ENCODE results near the gene COBLL1.
"Not testable (repeated sequence)": the region's sequence is repeated elsewhere in the genome, so short reads cannot be mapped to it uniquely, and the experiment has no call there.

COBLL1 gene, protein sequence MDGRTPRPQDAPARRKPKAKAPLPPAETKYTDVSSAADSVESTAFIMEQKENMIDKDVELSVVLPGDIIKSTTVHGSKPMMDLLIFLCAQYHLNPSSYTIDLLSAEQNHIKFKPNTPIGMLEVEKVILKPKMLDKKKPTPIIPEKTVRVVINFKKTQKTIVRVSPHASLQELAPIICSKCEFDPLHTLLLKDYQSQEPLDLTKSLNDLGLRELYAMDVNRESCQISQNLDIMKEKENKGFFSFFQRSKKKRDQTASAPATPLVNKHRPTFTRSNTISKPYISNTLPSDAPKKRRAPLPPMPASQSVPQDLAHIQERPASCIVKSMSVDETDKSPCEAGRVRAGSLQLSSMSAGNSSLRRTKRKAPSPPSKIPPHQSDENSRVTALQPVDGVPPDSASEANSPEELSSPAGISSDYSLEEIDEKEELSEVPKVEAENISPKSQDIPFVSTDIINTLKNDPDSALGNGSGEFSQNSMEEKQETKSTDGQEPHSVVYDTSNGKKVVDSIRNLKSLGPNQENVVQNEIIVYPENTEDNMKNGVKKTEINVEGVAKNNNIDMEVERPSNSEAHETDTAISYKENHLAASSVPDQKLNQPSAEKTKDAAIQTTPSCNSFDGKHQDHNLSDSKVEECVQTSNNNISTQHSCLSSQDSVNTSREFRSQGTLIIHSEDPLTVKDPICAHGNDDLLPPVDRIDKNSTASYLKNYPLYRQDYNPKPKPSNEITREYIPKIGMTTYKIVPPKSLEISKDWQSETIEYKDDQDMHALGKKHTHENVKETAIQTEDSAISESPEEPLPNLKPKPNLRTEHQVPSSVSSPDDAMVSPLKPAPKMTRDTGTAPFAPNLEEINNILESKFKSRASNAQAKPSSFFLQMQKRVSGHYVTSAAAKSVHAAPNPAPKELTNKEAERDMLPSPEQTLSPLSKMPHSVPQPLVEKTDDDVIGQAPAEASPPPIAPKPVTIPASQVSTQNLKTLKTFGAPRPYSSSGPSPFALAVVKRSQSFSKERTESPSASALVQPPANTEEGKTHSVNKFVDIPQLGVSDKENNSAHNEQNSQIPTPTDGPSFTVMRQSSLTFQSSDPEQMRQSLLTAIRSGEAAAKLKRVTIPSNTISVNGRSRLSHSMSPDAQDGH

DNA sequence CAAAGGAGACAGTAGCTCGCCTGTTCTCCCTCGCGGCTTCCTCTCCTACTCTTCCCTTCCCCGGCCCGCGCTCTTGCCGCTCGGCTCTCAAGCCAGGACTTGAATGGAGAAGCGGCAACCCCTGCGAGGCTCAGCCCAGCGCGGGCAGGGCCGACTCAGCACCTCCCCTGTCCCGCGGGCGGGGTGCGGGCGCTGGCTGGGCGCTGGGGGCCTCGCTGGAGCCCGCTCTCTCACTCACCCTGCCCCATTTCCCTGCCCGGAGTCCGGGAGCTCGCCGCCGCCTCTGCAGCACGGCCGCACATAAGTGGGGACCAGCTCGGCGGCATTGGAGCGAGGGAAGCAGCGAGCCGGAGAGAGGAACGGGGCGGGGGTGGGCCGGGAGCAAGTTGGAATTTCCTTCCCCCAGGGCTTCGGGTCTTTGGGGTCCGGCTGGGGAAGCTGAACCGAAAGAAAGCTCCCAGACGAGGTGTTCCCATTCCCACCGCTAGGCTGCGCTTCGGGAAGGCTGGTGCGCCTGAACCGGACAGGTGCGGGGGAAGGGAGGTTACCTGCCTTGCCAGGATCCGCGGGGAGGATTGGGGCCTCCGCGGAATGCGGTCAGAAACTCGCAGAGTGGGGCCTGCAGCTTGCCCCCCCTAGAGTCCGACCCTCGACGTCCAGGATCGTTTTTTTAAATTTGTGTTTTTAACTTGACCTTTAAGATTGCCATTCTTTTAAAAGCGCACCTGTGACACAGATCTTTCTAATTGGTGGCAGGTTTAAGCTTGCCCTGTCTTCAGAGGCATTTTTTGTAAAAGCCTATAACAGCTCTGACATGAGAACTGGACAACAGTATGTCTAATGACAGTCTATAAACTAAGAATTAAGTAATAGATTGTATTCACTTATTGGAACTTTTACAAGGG lies at the start of gene COBLL1:
COBLL1 (minus strand) TSS at position 105 of the 905 bp plus-strand sequence. CDS start 627 bp downstream, outside the sequence.
- peak; percentile 91 for DNase-seq

DNA sequence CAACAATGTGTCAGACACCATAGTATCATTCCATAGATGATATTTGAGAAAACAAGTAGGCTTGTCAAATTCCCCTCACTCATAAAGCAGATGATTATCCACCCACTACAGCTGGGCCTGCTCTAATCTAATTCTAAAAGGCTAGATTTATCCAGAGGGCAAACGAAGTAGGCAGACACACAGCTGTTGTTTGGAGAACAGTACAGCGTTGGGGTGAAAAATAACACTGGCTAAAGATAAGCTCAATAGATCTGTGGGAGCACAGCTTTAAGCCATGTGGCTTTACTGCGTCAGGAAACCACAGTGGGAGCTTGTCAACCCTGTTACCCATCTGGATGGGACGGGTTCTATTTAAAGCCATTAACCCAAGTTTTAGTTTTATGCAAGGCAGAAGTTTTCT lies 48.9 kb upstream of the COBLL1 start:
- DNase-seq, result peak; percentile 68

DNA sequence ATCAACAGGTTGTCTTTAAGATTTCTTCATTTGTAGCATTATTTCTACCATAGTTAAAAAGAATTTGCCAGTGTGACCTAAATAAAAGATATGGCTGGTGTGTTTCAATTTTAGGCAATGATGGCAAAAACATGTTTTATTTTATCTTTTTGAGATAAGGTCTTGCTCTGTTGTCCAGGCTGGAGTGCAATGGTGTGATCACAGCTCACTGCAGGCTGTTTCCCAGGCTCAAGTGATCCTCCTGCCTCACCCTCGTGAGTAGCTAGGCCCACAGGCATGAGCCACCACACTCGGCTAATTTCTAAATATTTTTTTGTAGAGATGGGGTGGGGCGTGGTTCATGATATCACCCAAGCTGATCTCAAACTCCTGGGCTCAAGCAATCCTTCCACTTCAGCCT lies 47.0 kb upstream of the COBLL1 start:
- no peak for DNase-seq

DNA sequence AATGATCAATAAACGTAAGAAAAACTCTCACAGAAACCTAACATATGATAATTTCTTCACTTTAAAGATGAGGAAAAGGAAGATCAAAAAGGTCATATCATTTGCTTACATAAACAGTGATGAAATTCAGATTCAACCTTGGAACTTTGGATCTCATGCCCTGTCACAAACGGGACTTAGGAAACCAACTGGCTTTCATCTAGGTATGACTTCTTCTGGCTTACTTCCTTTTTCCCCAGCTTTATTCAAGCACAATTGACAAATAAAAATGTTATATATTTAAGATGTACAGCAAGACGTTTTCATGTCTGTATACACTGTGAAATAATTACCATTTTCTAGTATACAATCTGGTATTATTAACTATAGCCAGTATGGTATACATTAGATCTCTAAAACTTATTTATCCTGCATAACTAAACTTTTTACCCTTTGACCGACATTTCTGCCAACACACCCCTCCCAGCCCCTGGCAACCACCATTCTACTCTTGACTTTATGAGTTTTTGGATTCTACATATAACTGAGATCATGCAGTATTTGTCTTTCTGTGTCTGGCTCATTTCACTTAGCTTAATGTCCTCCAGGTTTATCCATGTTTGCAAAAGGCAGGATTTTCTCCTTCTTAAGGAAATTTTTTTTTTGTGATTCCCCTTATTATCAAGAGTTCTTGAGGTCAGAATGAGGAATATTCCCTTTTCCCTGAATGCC lies 46.0 kb upstream of the COBLL1 start:
- DNase-seq, result no peak

DNA sequence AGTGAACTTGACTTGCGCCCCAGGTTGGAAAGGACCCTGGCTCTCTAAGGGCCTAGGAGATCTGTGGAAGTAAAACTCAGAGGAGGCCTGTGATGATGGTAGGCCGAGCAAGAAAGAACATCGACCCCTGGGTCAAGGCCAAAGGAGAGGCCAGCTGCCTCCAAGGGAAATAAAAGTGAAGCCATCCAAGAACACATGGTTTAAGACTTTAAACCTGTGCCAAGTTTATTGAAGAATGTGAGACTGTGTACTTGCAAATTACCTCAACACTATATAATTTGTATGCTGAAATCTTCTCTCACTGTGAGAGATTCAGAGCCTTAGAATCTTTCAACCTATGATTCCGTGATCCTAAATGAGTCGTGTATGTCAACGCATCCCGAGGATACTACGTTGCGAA lies 40.7 kb upstream of the COBLL1 start:
- no peak for DNase-seq

DNA sequence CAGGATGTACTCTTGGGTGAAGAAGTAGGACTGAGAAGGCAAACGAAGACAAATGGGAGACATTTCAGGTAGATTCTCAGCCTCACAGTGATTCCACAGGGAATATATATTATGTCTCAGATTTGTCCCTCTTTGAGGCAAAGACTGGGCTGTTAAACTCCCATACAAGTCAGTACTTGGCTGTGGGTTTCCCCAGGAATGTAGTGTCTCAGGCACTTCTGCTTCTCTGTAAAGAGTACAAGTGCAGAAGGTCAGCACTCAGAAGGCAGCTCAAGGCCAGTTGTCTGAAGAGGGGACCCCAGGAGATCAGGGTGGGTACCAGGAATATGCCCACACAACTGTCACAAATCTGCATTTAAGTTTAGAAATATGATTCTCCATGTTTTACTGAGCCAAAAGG lies 39.9 kb upstream of the COBLL1 start:
- no peak for DNase-seq

DNA sequence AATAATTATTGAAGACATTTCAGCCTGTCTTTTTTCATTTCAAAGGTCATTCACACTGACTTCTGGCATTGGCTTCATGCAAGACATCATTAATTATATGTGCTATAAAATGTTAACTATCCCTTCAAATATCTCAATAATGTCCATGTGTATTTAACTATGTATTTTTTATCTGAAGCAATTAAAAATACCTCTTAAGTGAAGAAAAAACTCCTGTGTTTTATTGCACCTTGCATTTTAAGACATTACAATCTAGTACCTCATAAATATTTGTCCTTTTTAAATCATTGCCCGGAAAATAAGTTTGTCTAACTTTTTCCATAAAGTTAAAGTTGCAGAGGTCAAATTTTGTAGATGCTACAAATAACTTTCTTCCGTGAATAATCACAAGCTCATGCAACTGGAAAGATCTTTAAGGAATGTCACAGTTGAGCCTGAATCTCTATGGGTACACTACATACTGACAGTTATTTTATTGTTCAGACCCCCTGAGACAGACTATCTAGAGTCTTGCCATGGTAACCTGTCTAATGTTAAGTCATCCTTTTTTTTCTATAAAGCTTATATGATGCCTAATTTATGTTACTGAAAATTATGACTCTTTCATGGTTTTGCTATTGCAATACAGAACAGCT lies 38.4 kb upstream of the COBLL1 start:
- DNase-seq, result no peak

DNA sequence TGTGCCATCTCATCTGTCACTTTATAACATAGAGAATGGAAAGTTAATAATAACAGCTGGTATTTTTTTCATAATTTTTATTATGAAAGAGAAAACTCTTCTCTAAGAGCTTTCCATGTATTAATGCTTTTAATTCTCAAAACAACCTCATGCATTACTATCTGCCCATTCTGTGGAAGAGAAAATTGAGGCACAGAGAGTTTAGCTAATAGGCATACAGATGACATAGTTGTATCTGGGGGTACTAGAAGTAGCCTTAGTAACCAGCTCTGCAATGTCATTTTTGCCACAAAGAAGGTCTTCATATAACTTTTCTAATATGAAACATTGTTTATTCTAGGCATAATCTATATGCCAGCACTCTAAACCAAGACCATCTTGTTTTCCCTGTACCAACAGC lies 36.3 kb upstream of the COBLL1 start:
- DNase-seq, result no peak

DNA sequence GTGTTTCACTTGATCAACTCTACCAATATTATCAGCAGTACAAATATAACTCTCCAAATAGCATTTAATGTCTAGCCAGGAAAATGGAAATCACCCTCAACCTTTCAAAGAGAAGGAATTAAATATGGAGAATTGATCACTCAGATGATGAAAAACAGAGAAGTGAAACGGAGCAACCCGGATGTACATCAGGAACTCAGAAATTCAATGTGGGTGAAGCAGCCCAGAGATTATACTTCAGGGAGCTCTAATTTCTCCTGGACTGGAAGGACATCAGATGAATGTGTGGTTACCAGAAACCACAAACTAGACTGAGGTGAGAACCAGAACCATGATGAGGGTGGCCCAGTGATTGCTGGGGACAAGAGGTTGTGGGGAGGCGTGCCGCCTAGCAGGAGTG lies 35.5 kb upstream of the COBLL1 start:
- DNase-seq, result no peak

DNA sequence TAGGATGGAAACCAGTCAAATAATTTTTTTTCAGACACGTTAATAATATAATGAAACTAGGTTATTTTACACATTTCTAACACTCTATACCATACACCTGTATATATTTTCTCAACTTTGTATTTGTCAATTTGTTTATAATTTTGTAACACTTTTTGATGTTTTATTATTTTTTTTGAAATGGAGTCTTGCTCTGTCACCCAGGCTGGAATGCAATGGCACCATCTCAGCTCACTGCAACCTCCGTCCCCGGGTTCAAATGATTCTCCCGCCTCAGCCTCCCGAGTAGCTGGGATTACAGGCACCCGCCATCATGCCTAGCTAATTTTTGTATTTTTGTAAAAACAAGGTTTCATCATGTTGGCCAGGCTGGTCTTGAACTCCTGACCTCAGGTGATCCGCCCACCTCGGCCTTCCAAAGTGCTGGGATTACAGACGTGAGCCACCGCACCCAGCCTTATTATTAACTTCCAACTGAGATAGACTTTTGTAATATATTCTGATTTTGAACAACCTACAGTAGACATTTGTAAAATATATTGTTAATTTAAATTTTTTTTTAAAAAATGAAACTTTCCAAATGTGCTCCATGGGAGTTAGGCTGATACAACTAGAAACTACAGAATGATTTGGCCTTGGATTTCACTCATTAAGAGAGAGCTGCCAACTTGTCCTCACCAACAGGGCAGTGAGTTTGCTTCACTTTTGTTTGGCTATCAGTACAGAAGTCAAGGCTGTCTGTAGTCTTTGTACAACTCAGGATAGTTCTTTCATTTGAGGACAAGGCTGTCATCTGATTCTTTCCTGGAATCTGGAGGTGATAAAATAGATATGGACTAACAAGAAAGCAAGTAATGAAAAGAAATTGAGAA lies 33.9 kb upstream of the COBLL1 start:
- DNase-seq, result no peak

DNA sequence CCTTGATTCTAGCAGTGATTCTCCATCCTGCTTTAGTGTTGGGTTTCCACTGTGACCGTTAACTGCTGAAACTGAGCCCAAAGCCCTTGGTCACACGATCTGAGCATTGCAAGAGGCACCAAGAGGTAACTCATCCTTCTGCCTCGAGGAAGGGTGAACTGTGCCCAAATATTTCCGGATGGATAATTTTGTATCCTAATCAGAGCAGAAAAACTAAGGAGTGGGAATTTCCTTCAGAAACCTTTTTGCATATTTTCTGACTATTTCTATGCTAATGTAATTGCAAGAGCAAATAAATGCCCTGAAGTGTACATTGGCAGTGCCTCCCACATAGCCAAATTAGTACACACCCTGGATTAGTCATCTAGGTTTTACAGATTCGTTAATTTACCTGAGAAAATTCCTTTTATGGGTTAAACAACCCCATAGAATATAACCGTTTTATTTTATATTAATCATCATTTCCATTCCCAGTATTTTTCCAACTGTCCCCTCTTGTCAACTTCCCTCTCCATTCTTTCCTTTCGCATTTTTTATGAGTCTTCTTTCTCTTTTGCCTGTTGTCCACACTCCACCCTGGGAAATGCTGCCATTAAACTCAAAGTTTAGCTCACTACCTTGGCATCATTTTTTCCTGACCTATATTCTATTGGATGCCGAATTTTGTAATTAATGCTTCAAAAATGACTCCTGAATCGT lies 31.7 kb upstream of the COBLL1 start:
- peak; percentile 47 for DNase-seq

DNA sequence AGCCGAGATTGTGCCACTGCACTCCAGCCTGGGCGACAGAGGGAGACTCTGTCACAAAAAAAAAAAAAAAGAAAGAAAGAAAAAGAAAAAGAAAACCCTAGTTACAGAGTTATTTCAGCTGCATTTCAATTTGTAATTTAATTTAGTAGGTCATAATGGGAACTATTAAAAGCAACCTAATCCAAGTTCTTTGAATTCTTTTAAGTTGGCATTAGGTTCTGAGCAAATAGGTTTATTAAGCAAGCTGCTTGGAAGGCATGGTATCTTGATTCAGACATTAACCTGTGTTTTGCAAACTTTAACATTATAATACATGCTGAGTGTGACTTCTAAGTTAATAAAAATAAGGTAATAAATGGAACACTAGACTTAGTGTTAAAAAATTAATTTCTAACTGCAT lies 29.8 kb upstream of the COBLL1 start:
- DNase-seq, result no peak

DNA sequence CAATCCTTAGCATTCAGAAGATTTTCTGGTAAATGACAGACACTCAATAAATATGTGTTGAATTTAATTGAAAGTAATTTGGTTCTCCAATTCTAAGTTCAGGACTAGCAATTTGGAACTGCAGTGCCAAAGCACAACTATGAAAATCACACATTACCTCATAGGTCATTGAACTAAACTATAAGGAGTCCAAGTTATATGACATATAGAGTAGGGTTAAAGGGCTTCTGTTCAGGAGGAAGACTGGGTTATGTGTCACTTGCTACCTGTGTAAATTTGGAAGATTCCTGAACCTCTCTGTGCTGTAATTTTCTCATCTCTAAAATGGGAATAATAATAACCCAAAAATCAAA lies 27.8 kb upstream of the COBLL1 start:
- no peak for DNase-seq

DNA sequence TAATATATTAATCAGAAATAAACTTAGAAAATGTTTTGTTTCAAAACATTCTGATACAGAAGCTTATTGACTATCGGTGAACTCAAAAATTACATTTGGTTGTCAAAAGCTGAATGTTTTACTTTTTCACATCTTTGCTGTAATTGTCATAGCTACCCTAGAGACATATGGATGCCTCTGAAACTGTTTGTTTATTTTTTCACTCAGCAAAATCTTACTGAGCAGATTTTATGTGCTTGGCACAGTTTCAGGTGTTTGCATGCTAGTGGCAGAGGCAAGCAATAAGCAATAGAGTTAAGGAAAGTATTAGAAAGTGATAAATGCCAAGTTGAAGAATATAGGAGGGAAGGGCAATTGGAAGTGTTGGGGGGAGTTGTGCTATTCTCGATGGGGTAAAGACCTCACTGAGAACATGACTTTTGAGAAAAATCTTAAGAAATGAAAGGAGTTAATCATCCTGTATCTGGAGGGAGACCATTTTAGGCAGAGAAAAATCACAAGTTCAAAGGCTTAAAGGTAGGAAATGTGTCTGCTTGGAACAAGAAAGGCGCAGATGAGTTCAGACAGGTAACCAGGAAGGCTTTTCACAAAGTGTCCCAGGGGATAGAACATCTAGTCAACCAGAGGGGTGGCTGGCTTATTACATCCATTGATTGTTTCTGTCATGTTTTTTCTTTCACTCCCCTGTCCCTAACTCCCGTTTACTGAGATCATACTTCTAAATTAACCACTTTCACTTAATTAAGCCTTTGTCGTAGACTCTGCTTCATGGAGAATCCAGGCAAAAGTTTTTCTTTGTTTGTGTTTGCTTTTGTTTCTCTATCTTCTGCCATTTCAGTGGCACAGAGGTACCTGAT lies 27.2 kb upstream of the COBLL1 start:
- peak; percentile 75 for DNase-seq

DNA sequence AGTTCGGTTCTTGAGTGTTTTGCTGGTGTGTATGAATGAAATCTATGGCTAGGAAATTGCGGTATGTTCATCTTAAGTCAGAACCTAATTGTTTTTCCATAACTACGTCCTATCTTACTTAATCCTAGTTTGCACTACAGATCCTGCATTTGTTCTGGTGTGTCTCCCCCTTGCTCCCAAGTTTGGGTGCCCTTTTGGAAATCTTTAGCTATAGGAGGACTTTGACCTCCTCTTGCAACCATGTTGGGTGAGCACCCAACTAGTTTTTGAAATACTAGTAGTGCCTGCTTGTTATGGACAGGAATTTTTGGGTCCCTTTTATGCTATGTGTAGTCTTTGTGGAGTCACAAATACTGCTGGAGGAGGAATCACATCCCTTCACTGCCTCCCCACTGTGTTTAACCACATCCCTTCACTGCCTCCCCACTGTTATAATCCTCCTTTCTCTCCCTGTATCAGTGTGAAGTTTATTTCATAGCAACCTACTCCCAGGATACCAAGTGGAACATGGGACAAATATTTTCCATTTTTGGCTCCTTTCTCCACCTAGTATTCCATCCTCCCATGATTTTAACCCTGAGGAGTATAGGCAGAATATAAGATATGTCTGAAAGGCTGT lies 26.3 kb upstream of the COBLL1 start:
- no peak for DNase-seq

DNA sequence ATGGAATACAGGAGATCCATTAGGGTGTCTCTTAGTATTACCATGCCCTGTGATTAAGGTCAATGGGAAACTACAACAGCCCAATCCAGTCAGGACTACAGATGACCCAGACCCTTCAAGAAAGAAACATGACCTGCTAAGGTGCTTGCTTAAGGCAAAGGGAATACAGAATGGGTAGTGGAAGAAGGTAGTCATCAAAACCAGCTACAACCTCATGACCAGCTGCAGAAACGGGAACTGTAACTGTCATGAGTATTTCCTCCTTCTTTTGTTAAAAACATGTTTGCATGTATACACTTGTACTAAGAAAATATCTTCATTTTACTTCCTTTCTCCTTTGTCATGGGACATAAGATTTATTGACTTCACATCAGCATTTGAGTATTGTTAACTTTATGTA lies 24.8 kb upstream of the COBLL1 start:
- DNase-seq, result not testable (repeated sequence)

DNA sequence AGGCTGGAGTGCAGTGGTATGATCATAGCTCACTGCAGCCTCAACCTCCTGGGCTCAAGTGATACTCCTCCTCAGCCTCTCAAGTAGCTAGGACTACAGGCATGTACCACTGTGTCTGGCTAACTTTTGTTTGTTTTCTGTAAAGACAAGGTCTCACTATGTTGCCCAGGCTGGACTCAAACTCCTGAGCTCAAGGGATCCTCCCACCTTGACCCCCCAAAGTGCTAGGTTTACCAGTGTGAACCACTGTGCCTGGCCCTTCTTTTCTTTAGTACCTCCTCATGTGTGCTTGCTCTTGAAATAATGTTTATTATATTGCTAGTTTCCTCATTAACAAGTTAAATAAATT lies 19.0 kb upstream of the COBLL1 start:
- DNase-seq, result no peak
